ENCODE data around the gene SURF1.
A peak's percentile ranks its signal among the peaks of the same experiment; 100 is the strongest.
"Not testable (repeated sequence)": the region's sequence is repeated elsewhere in the genome, so short reads cannot be mapped to it uniquely, and the experiment has no call there.

The SURF1 gene

GRCh38 chr9:133342570-133342969 is 13.7 kb downstream of the SURF1 start:
- no peak for DNase-seq (ENCODE audit: low read depth)

DNA sequence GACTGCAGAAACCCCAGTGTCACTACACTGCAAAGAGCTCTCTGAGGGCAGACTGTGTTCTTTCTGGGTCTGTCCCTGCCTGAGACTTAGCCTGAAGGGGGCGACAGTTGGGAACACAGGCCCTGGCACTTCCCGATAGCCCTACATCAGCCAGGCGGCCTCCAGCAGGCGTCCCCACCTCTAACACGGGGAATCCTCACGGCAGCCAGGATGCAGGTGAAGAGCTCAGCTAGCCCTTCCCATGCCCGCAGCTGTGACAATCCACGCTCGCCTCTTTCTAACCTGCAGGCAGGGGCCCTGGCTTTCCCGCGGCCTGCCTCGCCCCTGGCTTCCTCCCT is 14.2 kb downstream of the SURF1 start:
- no peak for DNase-seq (ENCODE audit: low read depth)

DNA sequence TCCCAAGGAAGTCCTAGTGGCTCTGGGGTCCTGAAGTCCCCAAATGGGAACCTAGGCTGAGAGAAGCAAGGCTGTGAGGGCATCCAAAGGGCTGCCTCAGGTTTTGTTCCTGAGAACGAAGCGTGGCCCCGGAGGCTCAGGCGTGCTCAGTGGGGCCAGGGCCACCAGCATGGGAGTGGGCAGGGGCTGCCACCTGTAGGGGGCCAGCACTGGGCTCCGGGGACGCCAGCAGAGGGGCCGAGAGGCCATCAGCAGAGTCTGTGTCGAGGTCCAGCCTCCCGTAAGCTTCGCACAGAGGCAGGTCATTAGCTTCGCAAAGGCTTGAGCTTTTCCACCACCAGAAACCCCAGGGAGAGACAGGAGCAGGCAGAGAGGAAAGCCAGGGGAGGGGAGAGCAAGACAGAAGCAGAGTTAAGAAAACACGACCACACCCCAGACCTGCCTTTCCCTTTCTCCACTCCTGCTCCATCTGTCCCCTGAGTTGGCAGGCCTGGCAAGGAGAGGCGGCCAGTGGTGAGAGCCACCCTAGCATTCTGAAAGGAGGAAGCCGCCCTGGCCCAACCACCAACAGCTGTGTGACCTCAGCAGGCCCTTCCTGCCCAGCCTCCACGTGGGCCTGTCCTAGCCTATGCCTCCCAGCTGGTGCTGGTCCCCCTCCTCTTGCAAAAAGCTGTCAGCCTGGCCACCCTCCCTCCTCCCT is 14.8 kb downstream of the SURF1 start:
- DNase-seq (ENCODE audit: low read depth), result no peak

DNA sequence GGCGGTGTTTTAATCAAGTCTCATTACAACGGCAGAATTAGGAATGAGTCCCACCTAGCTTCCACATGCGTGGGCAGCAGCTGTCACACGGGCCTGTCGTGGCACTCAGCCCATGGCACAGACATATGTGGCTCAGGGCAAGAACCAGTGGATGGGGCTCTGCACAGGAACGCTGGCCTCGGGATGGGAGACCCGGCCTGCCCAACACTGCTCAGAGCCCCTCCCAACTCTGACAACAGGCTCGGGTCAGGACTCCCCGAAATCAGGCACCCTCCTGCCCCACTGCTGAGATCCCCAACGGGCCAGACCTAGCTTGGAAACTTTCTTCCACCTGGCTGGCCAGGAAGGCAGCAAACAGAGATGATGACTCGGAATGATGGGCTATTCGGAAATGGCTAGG is 15.4 kb downstream of the SURF1 start:
- DNase-seq (ENCODE audit: low read depth), result no peak

- no peak for DNase-seq (ENCODE audit: low read depth)
Observed at GRCh38 chr9:133340256-133340655, 16.0 kb downstream of the SURF1 start.

DNA sequence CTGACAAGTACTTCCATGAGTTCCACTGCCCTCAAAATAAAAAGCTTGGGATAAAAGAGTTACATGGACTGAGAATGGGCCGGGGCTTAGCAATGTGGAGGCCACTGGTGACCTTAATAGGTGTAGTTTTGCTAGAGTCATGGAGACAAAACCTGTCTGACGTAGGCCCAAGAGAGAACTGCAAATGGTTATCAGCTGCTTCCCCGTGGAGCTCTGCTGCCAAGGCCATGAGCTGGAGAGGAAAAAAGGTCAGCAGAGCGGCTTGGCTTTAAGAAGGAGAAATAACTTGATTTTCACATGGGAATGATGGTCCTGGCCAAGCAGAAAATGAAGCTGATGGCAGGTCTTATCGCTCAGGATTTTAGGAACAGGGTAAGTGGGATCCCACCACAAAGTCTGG is 16.6 kb downstream of the SURF1 start:
- DNase-seq (ENCODE audit: low read depth), result no peak

DNA sequence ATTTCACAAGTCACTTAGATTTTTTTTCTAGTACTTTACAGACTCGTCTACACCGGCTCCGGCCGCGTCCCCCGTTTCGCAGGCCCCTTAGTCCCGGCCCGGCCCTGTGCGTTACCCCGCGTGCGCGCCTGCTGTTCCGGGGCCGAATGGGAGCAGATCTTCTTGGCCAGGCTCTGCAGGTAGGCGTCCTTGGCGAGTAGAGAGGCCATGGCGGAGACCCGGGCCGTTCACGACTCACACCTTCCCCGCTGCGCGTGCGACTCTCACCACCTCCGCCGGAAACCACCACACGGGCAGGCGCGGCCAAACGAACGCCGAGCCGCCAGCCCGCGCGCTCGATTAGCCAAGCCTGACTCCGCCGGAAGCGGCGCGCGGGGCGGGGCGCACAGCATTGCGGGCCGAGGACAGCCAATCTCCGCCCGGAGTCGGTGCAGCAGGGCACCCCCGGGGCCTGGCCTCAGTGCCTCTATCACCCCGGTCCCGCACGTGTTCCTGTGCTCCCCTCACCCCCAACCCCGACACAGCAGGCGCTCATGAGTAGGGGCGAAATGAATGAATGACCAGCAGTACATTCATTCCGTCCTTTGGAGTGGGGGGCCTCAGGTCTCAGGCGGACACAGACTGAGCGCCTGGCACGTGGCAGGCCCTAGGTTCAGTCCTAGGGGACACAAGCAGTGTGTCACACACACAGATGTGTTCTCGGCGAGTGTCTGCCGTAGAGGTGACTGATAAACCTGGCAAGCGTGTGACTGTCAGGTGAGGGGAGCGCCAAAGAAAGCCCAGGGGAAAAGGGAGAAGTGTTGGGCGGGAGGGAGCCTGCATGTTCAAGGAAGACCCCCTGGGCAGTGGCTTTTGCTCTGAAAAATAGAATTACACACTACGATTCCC is 20.1 kb downstream of the SURF1 start, which contains the start of gene SURF6:
Gene SURF6 (minus strand): TSS at position 265 of the 888 bp plus-strand sequence. CDS start 56 bp downstream, at position 209.
- peak; percentile 92 for DNase-seq (ENCODE audit: low read depth)

DNA sequence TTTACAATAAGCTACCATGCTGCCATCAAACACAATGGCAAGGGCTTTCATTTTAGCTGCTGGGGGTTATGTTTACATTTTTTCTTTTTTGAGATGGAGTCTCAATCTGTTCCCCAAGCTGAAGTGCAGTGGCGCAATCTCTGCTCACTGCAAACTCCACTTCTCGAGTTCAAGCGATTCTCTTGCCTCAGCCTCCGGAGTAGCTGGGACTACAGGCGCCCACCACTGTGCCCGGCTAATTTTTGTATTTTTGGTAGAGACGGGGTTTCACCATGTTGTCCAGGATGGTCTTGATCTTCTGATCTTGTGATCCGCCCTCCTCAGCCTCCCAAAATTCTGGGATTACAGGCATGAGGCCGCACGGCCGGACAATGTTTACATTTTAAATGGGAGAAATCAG is 21.4 kb downstream of the SURF1 start:
- not testable (repeated sequence) for DNase-seq (ENCODE audit: low read depth)

DNA sequence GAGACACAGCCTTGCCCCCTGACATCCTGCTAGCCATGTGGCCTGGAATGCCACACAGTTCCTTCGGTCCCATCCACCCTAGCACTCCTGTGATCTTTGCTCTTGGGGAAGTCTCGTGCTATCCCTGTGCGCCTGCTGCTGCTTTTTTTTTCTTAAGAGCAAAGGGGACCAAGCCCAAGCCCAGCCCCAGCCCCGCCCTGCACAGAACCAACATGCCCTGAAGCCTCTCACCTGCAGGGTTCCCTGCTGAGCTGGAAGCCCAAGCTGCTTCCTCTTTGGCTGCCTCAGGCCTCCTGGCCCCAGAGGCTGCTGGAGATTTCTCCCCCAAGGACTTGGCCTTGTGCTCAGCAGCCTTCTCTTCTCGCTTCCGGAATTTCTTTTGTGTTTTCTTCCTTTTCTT is 22.1 kb downstream of the SURF1 start:
- DNase-seq (ENCODE audit: low read depth), result no peak

GRCh38 chr9:133333566-133333965 is 22.7 kb downstream of the SURF1 start:
- no peak for DNase-seq (ENCODE audit: low read depth)

GRCh38 chr9:133333011-133333410 is 23.3 kb downstream of the SURF1 start:
- DNase-seq (ENCODE audit: low read depth), result no peak

DNA sequence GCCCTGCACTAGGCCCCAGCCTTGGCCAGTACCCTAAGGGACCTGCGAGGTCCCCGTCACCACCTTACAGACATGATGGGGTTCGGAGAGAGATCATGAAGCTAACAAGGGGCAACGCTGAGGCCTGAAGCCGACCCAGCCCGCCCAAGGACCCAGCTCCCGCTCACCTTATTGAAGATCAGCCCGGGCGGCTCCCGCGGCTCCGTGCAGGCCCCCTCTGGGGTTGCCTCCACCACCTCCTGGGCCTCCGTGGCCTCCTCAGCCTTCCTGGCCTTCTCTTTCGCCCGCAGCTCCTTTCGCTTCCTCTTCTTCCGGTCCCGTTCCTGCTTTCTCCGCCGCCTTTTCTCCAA is 23.9 kb downstream of the SURF1 start:
- no peak for DNase-seq (ENCODE audit: low read depth)

DNA sequence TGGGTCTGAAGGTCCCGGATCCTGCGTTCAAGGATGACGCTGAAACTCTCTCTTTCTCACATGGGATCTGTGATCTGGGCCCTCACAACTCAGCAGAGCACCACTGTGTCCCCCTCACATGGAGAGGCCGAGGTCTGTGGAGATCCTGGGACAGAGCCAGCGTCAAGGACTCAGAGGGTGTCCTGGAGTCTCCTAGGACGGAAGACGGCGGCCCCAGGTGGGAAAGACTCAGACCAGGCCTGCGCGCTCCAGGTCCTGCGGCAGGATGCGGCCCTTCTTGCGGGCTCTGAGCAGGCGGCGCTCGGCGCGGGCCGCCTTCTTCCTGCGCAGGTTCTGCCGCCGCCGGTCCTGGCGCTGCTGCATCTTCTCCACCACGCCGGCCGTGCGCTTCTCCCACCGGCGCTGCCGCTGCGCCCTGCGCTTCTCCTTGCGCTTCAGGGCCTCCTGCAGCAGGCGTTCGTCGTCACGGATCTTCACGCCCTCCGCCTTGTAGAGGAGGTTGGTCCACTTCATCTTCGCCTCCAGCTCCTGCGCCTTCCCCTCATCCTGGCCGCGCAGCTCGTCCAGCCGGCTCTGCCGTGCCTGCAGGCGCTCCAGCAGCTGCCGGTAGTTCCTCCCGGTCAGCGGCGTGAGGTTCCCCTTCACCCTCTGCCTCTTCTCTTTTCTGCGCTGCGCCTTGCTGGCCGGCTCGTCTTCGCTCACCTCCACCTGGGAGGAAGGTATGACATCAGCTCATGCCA is 24.5 kb downstream of the SURF1 start:
- DNase-seq (ENCODE audit: low read depth), result no peak

DNA sequence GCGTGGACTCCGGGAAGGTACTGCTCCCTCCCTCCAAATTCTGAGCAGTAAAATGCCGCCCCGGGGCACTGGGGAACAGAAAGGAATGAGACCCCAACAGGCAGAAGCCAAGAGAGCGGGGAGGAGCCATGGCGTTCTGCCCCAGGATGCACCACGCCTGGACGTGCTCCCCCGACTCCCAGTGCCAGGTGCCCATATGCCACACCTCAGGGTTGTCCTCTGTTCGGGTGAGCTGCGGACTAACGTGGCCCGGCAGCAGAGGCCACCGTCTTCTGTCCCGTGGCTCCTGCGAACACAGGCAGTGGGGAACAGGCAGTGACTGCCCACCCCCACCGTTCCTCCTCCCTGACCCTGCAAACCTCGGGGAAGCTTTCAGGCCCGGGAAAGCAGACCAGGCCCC is 25.1 kb downstream of the SURF1 start:
- no peak for DNase-seq (ENCODE audit: low read depth)

GRCh38 chr9:133329306-133330156 is 26.8 kb downstream of the SURF1 start:
- not testable (repeated sequence) for DNase-seq (ENCODE audit: low read depth)

- DNase-seq (ENCODE audit: low read depth), result no peak
Observed at GRCh38 chr9:133327834-133328484, 28.3 kb downstream of the SURF1 start.

- not testable (repeated sequence) for DNase-seq (ENCODE audit: low read depth)
Observed at GRCh38 chr9:133327021-133327420, 29.3 kb downstream of the SURF1 start.

DNA sequence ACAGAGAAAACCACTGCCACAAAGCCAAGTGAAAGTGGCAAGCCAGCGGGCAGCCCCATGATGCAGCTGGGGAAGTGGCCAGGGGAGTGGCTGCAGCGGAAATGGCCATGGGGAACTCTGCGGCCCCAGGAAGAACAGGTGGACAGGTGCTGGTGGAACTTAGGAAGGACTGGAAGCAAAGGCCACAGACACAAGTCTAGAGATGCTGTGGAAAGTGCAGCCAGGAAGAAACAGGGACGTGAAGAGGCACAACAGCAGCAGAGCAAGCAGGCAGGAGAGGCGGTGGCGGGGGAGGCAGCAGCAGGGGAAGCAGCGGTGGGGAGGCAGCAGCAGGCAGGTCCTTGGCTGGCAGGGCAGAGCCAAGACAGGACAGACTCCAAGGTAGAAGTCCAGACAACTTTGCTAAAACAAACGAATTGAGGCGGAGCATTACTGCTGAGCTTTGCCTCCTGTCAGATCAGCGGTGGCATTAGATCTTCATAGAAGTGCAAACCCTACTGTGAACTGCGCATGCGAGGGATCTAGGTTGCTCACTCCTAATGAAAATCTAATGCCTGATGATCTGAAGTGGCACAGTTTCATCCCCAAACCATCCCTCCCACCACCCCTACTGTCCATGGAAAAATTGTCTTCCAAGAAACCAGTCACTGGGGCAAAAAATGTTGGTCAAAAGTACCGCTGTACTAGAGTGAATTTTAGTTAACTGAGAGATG is 32.1 kb downstream of the SURF1 start:
- DNase-seq (ENCODE audit: low read depth), result no peak

- no peak for DNase-seq (ENCODE audit: low read depth)
Observed at GRCh38 chr9:133323211-133323610, 33.1 kb downstream of the SURF1 start.

GRCh38 chr9:133322701-133323100 is 33.6 kb downstream of the SURF1 start:
- no peak for DNase-seq (ENCODE audit: low read depth)
